ENCODE data around the gene S100A1. TPM values are rescaled to one million over a fixed set of nuclear protein-coding genes. Genes with fewer than 3 reads are reported as not detected.
A peak's percentile ranks its signal among the peaks of the same experiment; 100 is the strongest.

The S100A1 gene
- total RNA-seq, 1 donor from 2014 or later = 1.3 TPM

DNA sequence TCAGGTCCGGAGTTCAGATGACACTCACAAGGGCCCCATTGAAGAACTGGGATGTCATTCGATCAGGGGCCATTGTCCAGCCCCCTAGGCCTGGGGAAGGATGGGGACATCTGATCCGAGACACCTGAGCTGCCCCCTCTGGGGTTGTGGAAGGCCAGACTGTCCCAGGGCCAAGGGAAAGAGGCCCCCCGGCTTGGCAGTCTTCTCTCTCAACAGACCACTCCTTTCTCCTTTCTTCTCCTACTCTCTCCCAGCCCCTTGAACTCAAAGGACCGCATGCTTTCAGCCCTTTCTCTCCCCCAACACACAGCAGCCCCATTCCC lies 1.1 kb downstream of the S100A1 start:
- no peak for DNase-seq (ENCODE audit: low read depth)
- Histone ChIP-seq H3K4me3 (ENCODE audit: low read depth, low read length) (no peak overlapping the region), H3K27me3 (ENCODE audit: control insufficient read depth, insufficient read depth, low read length) (no peaks in the 10 kb centered on the region), H3K36me3 (ENCODE audit: control insufficient read depth, insufficient read depth, low read length) (no peaks in the 10 kb centered on the region)
- TF ChIP-seq, protein P1, sequence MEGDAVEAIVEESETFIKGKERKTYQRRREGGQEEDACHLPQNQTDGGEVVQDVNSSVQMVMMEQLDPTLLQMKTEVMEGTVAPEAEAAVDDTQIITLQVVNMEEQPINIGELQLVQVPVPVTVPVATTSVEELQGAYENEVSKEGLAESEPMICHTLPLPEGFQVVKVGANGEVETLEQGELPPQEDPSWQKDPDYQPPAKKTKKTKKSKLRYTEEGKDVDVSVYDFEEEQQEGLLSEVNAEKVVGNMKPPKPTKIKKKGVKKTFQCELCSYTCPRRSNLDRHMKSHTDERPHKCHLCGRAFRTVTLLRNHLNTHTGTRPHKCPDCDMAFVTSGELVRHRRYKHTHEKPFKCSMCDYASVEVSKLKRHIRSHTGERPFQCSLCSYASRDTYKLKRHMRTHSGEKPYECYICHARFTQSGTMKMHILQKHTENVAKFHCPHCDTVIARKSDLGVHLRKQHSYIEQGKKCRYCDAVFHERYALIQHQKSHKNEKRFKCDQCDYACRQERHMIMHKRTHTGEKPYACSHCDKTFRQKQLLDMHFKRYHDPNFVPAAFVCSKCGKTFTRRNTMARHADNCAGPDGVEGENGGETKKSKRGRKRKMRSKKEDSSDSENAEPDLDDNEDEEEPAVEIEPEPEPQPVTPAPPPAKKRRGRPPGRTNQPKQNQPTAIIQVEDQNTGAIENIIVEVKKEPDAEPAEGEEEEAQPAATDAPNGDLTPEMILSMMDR (IDR thresholded peaks at IDR 0.05; ENCODE audit: insufficient read depth, low read length, poor library complexity, severe bottlenecking) = no peak

DNA sequence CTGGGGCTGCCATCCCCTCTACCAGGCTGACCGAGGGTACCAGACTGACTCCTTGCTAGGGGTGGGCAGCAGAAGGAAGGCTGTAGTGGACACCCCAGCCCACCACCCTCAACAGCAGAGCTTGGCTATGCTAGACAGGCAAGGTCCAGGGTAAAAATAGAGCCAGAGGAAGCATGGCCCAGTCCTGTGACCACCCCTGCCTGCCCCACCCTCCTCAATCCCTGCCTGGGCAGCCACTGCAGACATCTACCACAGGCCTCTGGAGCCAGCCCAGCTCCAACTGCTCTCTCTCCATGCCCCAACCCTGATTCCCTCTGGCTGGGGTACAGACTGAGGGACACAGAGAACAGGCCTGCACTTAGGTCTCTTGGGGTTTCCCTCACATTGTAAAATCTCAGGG lies 1.7 kb downstream of the S100A1 start:
- H3K4me3 ChIP-seq (ENCODE audit: low read depth, low read length) = no peak overlapping the region
- H3K36me3 ChIP-seq (ENCODE audit: control insufficient read depth, insufficient read depth, low read length) = no peaks in the 10 kb centered on the region
- H3K27me3 ChIP-seq (ENCODE audit: control insufficient read depth, insufficient read depth, low read length) = no peaks in the 10 kb centered on the region
- DNase-seq (ENCODE audit: low read depth) = no peak
- TF ChIP-seq, protein P1 (IDR thresholded peaks at IDR 0.05; ENCODE audit: insufficient read depth, low read length, poor library complexity, severe bottlenecking) = no peak

GRCh38 chr1:153630384-153630783 lies 2.1 kb downstream of the S100A1 start:
- TF ChIP-seq, protein P1 (IDR thresholded peaks at IDR 0.05; ENCODE audit: insufficient read depth, low read length, poor library complexity, severe bottlenecking) = no peak
- Histone ChIP-seq H3K4me3 (ENCODE audit: low read depth, low read length) (no peak overlapping the region), H3K36me3 (ENCODE audit: control insufficient read depth, insufficient read depth, low read length) (no peaks in the 10 kb centered on the region), H3K27me3 (ENCODE audit: control insufficient read depth, insufficient read depth, low read length) (no peaks in the 10 kb centered on the region)
- no peak for DNase-seq (ENCODE audit: low read depth)

DNA sequence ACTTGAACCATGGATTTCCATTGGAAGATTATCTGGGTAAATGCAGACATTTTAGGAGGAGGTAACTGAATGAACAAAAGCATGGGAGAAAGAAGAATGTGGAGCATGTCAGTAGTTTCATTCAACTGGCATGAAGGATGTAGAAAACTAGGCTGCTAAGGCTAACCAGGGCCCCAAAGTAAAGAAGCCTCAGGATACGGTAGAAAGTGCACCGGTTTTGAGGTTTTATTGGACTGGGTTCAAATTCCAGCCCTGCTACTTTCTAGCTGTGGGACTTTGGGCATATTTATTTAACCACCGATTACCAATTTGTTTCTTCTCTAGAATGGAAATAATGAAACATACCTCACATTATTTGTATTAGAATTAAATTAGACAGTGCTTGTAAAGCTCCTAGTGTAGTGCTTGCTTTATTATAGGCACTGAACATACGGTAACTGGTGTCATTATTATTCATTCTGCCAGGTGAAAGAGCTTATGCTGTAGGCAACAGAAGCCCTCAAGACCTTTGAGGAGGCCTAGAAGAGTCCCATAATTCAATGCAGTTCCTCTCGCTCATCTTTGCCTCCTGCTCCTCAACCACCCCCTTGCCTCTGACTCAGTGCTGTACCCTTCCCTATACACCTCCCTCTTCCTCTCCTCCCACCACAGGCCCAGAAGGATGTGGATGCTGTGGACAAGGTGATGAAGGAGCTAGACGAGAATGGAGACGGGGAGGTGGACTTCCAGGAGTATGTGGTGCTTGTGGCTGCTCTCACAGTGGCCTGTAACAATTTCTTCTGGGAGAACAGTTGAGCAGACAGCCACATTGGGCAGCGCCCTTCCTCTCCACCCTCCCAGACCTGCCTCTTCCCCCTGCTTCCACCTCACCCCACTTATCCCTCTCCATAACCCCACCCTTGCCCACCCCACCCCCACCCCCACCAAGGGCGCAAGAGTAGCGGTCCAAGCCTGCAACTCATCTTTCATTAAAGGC lies 3.1 kb downstream of the S100A1 start:
- Histone ChIP-seq H3K27me3 (ENCODE audit: control insufficient read depth, insufficient read depth, low read length) (no peaks in the 10 kb centered on the region), H3K4me3 (ENCODE audit: low read depth, low read length) (no peak overlapping the region), H3K36me3 (ENCODE audit: control insufficient read depth, insufficient read depth, low read length) (no peaks in the 10 kb centered on the region)
- TF ChIP-seq, protein P1 (IDR thresholded peaks at IDR 0.05; ENCODE audit: insufficient read depth, low read length, poor library complexity, severe bottlenecking) = no peak
- DNase-seq (ENCODE audit: low read depth) = no peak

DNA sequence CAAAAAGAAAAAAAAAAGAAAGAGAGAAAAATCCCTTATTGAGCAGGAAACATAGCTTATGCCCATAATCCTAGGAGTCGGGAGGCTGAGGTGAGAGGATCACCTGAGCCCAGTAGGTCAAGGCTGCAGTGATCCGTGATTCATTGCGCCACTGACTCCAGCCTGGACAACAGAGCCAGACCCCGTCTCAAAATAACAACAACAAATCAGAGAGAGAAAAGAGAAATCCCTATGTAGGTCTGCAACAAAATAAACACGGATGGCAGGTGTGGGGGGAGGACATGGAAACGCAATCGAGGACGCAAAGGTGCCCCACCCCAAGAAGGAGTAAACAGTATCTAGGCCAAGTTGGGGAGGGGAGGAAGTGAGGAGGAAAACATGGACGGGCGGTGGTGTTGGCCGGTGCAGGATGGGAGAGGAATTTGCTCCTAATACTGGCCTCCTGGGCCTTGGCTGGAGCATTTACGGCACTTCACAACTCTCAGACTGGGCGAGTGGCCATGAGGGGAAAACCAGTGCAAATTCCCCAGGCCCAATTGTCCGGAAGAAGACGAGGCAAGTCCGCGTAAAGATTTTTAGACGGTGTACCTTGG lies 5.0 kb downstream of the S100A1 start:
- Histone ChIP-seq H3K27me3 (ENCODE audit: control insufficient read depth, insufficient read depth, low read length) (no peaks in the 10 kb centered on the region), H3K36me3 (ENCODE audit: control insufficient read depth, insufficient read depth, low read length) (peaks cover 5% of the 10 kb centered on the region), H3K4me3 (ENCODE audit: low read depth, low read length) (peak overlapping the region; percentile 17)
- TF ChIP-seq, protein P1 (IDR thresholded peaks at IDR 0.05; ENCODE audit: insufficient read depth, low read length, poor library complexity, severe bottlenecking) = no peak
- no peak for DNase-seq (ENCODE audit: low read depth)
